Measurements from ENCODE around the gene PPFIA1. TPM values are rescaled to one million over a fixed set of nuclear protein-coding genes. Genes with fewer than 3 reads are reported as not detected.

The PPFIA1 gene
- total and polyA plus RNA-seq, 2 of the 8 experiments (the other 6 are each of a cell fraction or from before 2014, with no cell fraction given): 44.3 to 73.5 TPM

DNA sequence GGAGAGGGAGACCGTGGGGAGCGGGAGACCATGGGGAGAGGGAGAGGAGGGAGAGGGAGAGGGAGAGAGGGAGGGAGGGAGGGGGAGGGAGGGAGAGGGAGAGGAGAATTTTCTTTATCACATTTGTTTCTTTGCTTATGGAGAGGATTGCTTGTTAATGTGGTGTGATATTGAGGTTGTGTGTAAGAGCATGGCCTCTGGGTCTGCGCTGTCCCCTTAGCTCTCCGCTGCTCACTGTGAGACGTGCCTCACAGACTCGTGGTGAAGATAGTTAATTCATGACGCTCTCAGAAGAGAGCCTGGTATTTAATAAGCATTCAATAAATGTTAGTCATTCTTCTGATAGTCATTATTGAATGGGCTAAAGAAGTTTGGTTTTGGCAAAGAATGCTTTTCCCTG lies 26.2 kb downstream of the PPFIA1 start:
- peaks cover 0 to 3% of the 10 kb centered on the region in 2 experiments; a peak in 1 of 4 replicates for H3K9me3 ChIP-seq (ENCODE audit: insufficient read depth in 2 of 2, low read depth in 1 of 2, low read length in 1 of 2)
- H4K5ac ChIP-seq (ENCODE audit: insufficient read length, low read depth, low read length): no peak overlapping the region
- H3K4me3 ChIP-seq (ENCODE audit: extremely low read depth in 1 of 4, insufficient read depth in 2 of 4, low read depth in 3 of 4, low read length in 4 of 4): no peak overlapping the region
- H3K79me2 ChIP-seq (ENCODE audit: control insufficient read depth in 1 of 2, insufficient read depth in 2 of 2, low read length in 2 of 2): peaks cover under 1 to 62% of the 10 kb centered on the region in 2 experiments; a peak in 2 of 4 replicates
- peaks cover 0 to 10% of the 10 kb centered on the region in 2 experiments for H4K20me1 ChIP-seq (replicated peaks in 1 of 2; ENCODE audit: control insufficient read depth in 1 of 2, insufficient read depth in 2 of 2, low read length in 2 of 2)
- H3K18ac ChIP-seq (ENCODE audit: extremely low read depth, low read length): no peak overlapping the region
- CTCF ChIA-PET (ENCODE audit: partially characterized antibody): interaction anchor here (1.0 kb wide), 1 partner anchor 11 kb away, joined by 3 read pairs; no protein-coding TSS in a partner anchor
- no peak overlapping the region for H3K4ac ChIP-seq (replicated peaks; ENCODE audit: insufficient read length, low read depth, low read length)
- DNase-seq (ENCODE audit: low read depth in 1 of 2, low spot score in 2 of 2): no peak
- H2BK5ac ChIP-seq (ENCODE audit: low read depth, low read length): no peak overlapping the region
- H2BK20ac ChIP-seq (ENCODE audit: low read length): no peak overlapping the region
- H2BK12ac ChIP-seq (ENCODE audit: low read depth, low read length): no peak overlapping the region
- H3K4me1 ChIP-seq (replicated peaks in 1 of 4; ENCODE audit: control insufficient read depth in 3 of 4, insufficient read depth in 4 of 4, low read length in 3 of 4): 0 out of 7 replicates have a peak, but pooled peaks cover 0 to under 1% (median 0%) of the 10 kb centered on the region in 4 experiments
- no peak overlapping the region for H2AK5ac ChIP-seq (ENCODE audit: low read depth, low read length)
- H3K27ac ChIP-seq (ENCODE audit: low read depth, low read length): no peak overlapping the region
- H2BK15ac ChIP-seq (ENCODE audit: low read length): no peak overlapping the region
- H3K23me2 ChIP-seq (ENCODE audit: low read depth, low read length): no peaks in the 10 kb centered on the region
- H3K79me1 ChIP-seq (ENCODE audit: low read depth, low read length): peaks cover 12% of the 10 kb centered on the region
- H2AFZ ChIP-seq (ENCODE audit: low read length): no peak overlapping the region
- FAIRE-seq: no peak
- H2BK120ac ChIP-seq (replicated peaks; ENCODE audit: low read depth, low read length): no peak overlapping the region
- H3K27me3 ChIP-seq (replicated peaks in 1 of 4; ENCODE audit: control insufficient read depth in 3 of 4, extremely low read depth in 1 of 4, insufficient read depth in 3 of 4, low read length in 3 of 4): no peaks in the 10 kb centered on the region
- no peak overlapping the region for H4K91ac ChIP-seq (replicated peaks; ENCODE audit: insufficient read length, low read length)
- 89% methylated on average over 5 of the region's 7 CpGs; no CpG with 5 or more reads in 1 of the 2 experiments for WGBS, 2 experiments (ENCODE audit: extremely low coverage in 1 of 2, insufficient coverage in 1 of 2, insufficient read length in 1 of 2, insufficient replicate concordance in 2 of 2, low coverage in 1 of 2, low lambda C conversion rate in 2 of 2, missing lambda C conversion rate in 1 of 2)
- H3K23ac ChIP-seq (ENCODE audit: insufficient read length): no peak overlapping the region
- H3K9ac ChIP-seq (replicated peaks in 1 of 4; ENCODE audit: extremely low read depth in 1 of 4, low read depth in 3 of 4, low read length in 3 of 4): no peak overlapping the region
- POLR2A ChIA-PET (ENCODE audit: partially characterized antibody): no interaction called here
- H4K8ac ChIP-seq (ENCODE audit: extremely low read depth, insufficient read depth, low read length): no peak overlapping the region
- no peak overlapping the region for H3K4me2 ChIP-seq (ENCODE audit: insufficient read depth in 1 of 2, low read depth in 2 of 2, low read length in 2 of 2)
- H3K14ac ChIP-seq (ENCODE audit: insufficient read length): no peak overlapping the region
- peaks cover 0 to 24% (median 9%) of the 10 kb centered on the region in 4 experiments; a peak in 6 of 8 replicates for H3K36me3 ChIP-seq (ENCODE audit: control insufficient read depth in 2 of 4, insufficient read depth in 4 of 4, low read length in 3 of 4)
- H3K56ac ChIP-seq (replicated peaks; ENCODE audit: insufficient read length, low read depth, low read length): no peak overlapping the region
- TF ChIP-seq JUND (IDR thresholded peaks at IDR 0.05; ENCODE audit: low read length) (no peak), TAF1 (IDR thresholded peaks at IDR 0.05; ENCODE audit: low read depth, low read length) (no peak), EZH2 (IDR thresholded peaks at IDR 0.05; ENCODE audit: low read depth, low read length, severe bottlenecking) (no peak), SAP30 (IDR thresholded peaks at IDR 0.05; ENCODE audit: insufficient read depth, insufficient replicate concordance, low read length) (no peak), CHD2 (IDR thresholded peaks at IDR 0.05; ENCODE audit: low read length) (no peak), POU5F1 (IDR thresholded peaks at IDR 0.05; ENCODE audit: low read depth, low read length) (no peak), HDAC2 (IDR thresholded peaks at IDR 0.05; ENCODE audit: borderline replicate concordance in 1 of 2, low read depth in 2 of 2, low read length in 2 of 2) (no peak), CTBP2 (IDR thresholded peaks at IDR 0.05; ENCODE audit: borderline replicate concordance, insufficient read depth, insufficient read length, low read length) (no peak), BCL11A (IDR thresholded peaks at IDR 0.05; ENCODE audit: low read depth in 2 of 2, low read length in 2 of 2) (no peak), E2F6 (IDR thresholded peaks at IDR 0.05) (no peak), TBP (IDR thresholded peaks at IDR 0.05; ENCODE audit: low read depth, low read length) (no peak), NRF1 (IDR thresholded peaks at IDR 0.05; ENCODE audit: low read depth, low read length) (no peak), TAF7 (optimal IDR thresholded peaks at IDR 0.05; ENCODE audit: borderline replicate concordance, low read depth, low read length) (no peak)

Data from H1 (cell line).